Glomerular endothelial cell (primary cell): ENCODE data around the gene THSD7A. TPM values are rescaled to one million over a fixed set of nuclear protein-coding genes. Genes with fewer than 3 reads are reported as not detected.
A peak's percentile ranks its signal among the peaks of the same experiment; 100 is the strongest.

Source experiments
- DNase-seq: peaks from one replicate; pipeline ENCODE4 v3.0.0-alpha.2; 2011; ENCODE audit warnings: low read depth, low spot score; ENCODE audit errors: extremely low read depth
- total RNA-seq: library from RNA; depleted of rRNA; stranded (reverse); fragments of >200 nt; gene quantifications from 2 replicates; pipeline ENCODE4 v1.2.3, GENCODE V29; 2015

THSD7A gene
- total RNA-seq, 1 donor from 2014 or later = 31.6 TPM

DNA sequence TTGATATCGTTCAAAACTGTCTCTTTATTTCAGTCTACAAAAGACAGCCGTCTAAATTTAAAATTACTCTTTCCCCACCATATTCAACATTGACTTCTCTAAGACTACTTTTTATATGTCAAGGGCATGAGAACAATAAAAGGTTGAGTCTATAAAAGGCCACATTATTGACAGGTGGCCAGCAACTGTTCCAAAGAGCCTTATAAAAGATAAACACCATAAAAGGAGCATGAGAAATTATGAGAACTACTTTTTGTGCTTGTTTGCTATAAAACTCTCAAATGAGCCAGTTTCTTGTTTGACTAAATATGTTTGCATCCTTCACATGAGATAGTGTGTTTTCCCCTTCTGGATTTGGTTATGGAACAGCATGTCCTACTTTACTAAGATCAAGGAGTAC, 189.2 kb downstream of the THSD7A start:
- no peak for DNase-seq

DNA sequence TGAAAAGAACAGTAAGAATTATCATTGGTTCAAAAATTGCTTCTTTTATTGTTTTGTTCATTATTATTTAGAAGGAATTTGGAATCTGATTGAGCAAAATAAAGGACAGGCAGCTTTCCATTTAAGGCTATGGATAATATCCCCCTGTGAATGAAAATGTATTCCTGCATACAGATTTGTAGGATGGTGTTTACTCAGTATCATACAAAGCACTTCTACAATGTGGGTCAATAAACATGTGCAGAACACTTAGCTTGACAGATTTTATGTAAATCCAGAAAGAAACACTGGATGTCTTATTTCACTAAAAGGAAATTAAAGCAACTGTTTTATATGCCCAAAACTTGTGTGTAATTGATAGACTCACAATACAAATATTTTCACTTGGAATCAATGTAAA, 189.7 kb downstream of the THSD7A start:
- DNase-seq = no peak

DNA sequence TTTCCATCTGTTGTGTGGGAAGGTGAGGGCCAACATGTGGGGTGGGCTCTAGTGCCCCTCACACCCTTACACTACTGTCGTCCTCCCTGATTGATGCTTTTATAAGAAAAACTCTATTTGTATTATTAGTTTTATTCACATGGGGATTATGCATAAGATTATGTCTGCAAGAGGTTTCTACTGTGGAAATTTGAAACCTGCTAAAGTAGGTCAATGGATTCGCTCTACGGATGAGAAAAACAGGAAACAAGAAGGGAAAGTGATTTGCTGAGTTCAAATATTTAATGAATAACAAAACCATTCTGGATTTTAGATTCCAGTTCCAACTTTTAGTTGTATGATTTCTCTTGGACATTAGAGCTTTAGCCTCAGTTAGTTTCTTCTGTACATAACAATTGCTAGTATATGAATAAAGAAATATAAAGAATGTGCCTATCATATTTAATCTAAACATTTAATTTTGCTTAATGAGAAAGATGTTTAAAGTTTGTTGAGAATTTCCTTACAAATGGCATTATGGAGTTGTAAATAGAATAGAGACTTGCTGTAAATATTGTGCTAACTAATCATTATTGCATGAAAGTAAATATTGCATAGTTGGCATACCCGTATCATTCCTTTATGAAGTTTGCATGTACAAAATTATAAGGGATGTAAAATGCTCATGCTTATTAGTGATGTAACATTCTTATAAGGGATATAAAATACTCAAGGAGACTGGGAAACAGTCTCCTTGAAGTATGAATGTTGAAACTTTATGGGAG, 193.8 kb downstream of the THSD7A start:
- no peak for DNase-seq

DNA sequence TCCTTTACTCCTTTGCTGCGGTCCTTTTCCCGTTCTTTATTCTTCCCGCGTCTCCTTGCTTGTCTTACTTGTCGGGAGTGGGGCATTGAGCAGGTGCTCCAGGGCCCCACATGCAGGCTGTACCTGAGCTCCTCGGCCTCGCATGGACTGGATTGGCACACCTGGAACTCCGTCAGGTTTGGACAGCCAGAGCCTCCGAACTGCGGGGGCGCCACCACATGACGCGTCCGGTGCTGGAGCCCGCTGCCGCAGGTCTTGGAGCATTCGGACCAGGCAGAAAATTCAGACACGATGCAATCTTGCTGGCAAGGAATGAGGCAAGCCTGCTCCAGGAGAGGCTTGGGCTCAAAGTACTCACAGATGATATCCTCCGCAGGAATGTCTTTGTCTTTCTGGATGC, 195.7 kb downstream of the THSD7A start:
- no peak for DNase-seq

DNA sequence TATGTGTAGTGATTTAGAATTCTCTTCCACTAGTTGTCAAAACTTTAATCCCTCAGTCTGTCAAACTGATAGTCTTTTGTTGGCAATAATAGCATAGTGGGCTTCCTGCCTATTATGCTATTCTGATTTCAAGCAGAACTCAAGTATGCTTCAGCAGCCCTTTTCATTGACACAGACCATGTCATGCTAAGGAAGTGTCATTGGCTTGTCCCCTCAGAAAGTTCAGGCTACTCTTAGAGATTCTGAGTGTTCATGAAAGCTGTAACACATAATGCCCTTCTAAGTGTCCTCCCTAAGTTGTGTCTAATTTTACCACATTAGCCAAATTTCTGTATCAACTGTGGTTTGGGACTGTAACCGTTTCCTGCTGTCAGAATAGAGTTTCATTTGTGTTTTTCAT, 198.7 kb downstream of the THSD7A start:
- DNase-seq = no peak

DNA sequence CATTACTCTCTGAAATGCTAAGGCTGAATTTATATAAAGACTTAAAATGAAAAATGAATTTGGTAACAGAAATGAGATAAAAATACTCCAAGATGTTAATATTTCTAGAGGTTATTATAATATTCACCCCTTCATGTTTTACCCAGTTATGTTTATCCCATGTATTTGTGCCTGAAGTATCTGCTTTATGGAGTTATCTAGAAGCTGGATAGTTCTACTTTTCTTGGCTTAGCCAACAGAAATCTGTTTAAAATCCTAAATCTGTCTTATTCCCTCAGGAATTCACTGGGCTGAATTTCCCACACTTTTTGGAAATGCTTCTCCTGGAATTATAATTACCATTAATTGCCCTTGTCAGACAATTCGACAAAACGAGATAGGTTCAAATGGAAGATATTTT, 201.6 kb downstream of the THSD7A start:
- no peak for DNase-seq

DNA sequence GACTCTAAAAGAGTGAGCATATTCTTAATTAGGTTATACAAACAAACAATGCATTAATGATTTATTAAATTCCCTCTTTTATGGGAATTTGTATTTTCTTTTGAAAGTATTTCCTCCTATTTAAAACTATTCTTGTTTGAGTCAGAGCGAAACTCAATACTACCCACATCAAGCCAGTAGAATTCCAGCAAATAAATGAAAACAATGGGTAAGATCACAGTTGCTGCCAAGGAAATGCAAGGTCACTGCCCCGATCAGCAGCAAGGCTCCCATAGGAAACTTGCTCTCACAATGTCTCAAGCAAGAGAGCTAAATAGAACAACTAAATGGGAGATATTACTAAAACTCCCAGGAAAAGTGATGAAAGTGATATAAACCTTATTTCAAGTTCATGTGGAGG, 206.3 kb downstream of the THSD7A start:
- peak; percentile 88 for DNase-seq

DNA sequence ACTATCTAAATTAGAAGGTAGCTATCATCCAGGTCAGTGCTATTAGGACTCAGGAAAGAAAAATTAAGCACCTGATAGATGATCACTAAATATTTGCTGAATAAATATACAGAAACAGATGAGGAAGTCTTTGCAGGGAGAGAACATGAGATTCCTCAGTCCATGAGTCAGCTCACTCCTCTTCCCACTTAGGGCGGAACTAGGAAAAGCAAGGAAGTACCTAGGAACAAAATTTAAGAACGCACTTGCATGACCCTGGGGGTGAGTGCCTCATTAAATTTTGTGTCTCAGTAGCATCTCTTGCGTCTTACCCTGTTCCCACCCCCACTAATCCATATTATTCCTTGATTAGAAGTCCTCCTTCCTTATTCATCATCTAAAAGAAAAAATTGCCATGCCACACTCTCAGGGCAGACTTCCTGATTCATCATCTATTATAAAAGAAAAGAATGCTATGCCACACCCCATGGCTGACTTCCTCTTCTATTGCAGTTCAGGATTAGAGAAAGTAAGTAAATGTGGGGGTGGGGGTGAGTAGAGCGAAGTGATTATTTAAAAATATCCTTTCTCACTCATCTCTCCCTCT, 208.8 kb downstream of the THSD7A start:
- DNase-seq = no peak

DNA sequence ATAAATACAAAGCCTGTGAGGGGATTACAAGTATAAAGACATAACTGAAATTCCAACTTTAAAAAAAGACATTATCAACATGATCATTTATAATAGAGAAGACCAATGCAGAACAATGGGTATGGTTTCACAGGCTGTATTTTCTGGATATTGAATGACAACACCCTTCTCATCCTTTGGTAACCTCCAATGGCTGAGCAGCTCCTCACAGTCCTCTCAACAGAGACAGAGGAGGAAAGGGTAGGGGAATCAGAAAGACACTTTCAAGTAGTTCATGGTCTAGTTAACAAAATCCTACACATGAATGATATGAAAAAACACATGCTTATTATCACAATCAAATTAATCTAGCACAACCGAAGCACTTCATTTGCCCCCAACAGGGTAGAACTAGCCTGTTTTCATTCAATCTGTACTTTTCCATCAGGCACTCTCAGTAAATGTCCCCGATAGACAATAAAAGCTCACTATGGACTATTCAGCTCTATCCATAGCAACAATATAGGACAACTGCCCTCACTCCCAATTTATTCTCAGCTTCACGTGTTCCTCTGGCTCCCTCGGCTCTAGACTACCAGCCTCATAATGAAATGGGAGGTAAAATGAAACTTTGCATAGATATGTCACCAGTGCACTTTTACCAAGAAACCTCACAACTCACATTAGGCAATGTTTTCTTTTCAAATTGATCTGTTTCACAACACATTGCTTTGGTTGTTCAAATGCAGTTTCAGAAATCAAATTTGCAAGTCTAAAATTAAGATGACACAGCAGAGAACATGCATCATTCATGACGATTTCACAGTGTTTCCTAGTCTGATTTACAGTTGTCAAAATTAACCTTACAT, 211.4 kb downstream of the THSD7A start:
- no peak for DNase-seq

DNA sequence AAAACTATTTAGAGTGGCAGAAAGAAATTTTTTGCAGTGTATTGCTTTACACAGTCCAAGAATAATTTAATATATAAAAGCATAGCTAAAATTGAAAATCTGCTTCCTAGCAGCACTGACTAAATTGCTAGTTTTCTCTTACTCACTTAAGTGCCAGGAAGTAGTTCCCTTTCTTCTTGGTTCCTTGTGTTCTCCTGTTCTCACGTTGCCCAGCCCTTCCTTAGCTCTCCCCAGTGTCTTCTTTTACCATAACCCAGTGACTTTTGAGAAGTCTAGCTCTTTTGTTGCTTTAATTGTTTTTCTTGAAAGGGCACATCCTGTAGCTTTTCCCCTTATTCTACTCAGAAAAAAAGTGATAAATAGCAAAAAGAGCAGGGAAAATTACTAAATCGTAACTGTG, 215.5 kb downstream of the THSD7A start:
- DNase-seq = no peak

DNA sequence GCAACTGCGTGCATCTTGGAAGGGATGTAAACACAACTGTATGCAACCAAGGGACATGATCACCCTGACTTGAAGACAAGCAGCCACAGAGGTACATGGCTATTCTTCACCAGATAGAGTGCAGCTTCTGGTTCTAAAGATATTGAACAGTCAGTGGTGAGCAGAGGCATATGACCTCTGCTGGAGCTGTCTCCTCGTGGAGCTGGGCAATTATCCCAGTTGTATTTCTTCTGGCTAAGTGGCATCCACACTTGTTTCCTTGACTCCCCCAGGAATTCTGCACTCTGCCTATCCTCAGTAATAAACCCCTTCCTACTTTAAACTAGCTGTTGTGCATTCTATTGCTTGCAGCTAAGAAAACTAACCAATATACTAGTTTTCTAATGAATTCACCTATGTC, 216.8 kb downstream of the THSD7A start:
- no peak for DNase-seq

DNA sequence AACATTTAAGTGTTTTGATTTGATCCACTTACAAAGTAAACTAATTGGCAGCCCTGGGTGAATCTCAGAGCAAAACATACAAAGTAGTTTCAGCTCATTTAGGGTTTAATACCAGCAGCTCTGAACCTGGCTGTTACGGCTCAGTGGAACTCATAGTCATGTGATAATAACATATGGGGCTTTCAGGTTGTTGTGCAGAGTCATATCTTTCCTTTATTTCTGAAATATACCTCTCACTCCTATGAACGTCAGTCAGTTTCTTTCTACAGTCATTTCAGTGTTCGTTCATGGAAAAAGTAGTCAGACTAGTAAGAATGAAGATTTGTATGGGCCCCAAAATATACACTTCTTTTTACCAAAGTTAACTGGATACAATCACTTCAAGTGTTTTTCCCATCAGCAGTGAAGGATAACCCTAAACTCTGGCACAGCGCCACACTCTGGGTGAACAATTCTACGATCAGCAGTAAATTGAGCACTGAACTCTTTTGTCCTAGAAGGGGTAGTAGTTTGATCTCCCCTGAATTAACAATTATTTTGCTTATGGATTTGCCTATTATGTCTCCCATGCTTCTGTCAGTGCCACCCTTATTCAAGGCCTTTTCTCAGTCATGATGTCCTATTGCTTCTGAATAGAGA, 218.6 kb downstream of the THSD7A start:
- DNase-seq = no peak

DNA sequence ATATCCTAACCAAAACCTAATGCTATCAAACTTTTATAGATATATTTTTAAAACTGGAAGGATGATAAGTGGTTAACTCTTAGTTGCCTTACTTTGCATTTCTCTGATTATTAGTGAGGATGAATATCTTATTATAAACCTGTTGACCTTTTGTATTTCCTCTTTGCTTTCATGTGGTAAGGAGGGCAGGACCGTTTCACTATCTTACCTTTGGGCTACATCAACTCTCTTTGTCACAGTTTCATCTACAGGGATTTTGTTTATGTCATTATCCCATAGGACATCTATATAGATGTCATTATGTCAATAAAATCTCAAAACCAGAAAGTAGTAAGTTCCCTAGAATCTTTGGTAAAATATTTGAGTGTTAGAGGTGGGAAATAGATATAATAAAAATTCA, 219.3 kb downstream of the THSD7A start:
- DNase-seq = no peak

DNA sequence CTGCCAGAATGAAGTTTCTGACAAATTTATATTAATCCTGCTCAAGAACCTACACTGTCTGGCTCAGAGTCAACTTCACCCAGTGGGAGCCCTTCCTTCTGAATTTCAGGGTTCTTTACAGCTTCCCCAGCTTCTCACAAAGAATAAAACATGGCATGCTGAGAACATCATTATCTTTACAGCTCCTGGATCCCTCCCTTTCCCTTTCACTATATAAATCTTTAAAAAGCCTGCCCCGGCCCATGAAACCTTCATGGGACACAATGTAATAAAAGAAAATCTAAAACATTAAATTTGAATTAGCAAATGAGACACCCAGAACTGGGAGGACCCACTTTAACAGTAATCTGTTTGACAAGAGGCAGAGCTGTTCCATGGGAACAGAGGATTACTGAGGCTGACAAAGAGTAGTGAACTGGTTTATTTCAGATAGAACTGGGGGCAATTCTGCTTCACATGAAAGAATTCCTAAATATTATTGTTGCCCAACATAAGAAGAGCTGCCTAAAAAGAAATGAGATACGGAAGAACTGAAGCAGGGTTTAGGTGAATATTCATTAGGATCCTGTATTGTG, 222.8 kb downstream of the THSD7A start:
- DNase-seq = no peak

DNA sequence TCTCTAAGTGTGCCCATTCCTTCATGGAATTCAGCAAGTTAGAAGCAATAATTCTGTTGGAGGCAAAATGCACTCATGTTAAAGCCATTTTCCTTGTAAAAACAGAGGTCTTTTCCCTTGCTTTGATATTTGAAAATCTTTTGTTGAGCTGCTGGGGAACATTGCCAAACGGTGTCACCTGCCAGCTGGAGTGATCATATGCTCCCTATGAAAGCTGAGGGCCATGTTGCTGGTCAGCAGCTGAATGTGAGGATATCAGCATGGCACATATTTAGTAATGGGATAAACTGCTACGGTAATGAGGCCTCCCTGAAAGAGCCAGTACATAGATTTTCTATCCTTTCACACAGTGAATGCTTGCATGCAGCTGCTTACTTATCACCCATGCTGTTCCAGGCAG, 224.3 kb downstream of the THSD7A start:
- no peak for DNase-seq

DNA sequence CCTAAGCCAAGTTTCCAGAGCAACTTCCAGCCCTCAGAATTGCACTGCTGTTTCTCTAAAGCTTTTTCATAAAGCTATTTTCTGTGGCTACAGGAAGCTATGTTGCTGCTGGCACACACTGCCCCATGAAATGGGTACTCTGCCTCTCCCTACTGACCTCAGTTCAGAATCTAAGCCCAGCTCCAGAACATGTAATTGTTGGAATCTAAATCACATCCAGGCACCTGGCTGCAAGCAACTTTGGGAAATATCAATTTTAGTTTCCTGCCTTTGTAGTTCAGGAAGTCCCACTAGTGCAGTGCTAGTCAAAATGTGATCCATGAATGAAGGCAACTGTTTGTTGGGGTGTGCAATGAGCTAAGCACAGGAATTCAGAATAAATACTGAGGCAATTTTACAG, 226.2 kb downstream of the THSD7A start:
- peak; percentile 51 for DNase-seq

DNA sequence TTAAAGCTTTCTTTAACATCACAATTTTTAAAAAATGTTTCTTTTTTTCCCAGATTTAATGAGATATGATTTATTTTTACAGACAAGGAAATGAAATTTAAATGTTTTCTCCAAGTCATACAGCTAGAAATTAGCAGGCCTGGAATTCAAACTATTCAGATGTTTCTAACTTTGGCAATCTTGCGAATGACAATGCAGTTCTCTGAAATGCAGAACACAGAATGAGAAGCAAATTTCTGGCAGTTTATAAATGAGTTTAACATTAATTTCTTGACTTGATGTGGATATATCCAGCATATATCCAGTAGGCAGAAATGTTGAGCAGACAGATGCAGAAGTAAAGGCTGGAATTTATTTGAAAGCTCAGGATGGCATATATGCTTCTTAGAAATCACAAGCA, 227.5 kb downstream of the THSD7A start:
- no peak for DNase-seq

DNA sequence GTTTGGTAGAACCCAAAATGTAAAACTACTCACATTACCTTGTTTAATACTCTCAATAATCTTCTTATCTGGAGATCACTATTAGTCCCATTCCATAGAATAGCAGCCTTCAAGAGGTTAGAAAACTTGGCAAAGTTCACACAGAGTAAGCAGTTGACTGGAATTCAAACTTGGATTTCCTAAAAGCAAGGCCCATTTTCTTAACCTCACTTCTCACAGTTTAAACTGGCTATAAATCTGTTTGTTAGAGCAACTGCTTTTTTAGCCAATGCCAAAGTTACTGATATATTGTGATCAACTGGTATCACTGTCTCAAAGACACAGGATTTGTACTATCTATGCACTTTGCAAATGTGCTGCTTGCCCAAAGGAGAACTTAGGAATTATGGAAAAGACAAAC, 230.2 kb downstream of the THSD7A start:
- DNase-seq = no peak

DNA sequence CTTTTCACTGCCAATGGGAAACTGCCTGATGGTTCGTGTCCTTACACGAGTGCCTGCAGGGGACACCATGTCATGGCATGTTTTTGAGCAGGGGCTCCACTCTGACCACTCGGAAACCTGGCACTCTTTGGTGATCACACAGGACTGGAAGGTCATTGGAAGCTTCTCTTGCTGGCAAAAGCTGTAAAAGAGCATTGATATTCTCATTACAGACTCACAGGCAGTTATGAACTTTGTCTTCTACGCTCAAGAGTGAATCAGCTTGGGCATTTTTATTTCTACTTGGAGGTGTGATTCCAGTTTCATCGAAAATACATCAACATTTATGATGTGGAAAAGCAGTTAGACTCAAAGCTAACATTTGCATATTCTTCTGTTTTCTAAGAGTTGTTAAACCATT, 238.7 kb downstream of the THSD7A start:
- DNase-seq = no peak

DNA sequence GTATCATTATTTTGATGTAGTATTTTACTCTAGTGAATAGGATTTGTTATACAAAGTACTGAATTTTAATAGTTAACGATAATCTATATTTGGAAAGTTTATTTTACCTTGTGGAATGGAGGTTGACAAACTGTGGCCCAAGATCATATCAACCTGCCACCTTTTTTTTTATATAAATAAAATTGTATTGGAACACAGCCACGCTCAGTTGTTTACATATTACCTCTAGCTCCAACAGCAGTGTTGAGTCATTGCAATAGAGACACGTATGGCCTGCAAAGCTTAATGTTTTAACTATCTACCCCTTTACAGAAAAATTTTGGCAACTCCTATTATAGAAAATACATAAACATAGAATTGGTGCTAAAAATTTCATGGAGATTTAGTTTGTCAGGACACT, 239.3 kb downstream of the THSD7A start:
- no peak for DNase-seq

DNA sequence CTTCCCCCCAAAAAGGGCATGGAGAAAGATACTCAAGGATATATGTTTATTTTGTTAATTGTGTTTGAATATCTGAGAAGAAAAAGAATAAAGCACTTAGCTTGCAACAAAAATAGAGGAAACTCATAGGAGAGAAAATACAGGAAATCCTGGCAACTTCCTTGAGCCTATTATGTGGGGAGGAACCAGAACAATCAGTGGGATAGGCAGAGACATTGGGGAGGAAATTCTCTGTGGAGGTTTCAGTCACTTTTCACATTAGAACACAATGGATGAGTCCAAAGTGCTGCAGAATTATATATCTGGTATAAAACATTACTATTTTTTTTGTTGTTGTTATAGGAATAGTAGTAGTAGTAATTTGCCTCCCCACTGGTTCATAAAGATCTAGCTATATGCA, 240.1 kb downstream of the THSD7A start:
- DNase-seq = no peak
